ENCODE data around the gene AGTPBP1. TPM values are rescaled to one million over a fixed set of nuclear protein-coding genes. Genes with fewer than 3 reads are reported as not detected.
A peak's percentile ranks its signal among the peaks of the same experiment; 100 is the strongest.

AGTPBP1 gene
- total RNA-seq, 4 donors from 2014 or later: 3.7 to 18.1 (median 11.4) TPM

GRCh38 chr9:85533538-85533937 lies 208.2 kb downstream of the AGTPBP1 start:
- no peaks in the 10 kb centered on the region for H3K36me3 ChIP-seq
- peaks cover 0 to 83% (median 0%) of the 10 kb centered on the region in 4 donors for H3K27me3 ChIP-seq
- no peak for DNase-seq
- no peak overlapping the region for H3K27ac ChIP-seq
- no peaks in the 10 kb centered on the region for H3K4me1 ChIP-seq
- H3K4me3 ChIP-seq: no peak overlapping the region
- intact Hi-C loops (cut with DNase I): no loop called here
- TF ChIP-seq, protein P1, sequence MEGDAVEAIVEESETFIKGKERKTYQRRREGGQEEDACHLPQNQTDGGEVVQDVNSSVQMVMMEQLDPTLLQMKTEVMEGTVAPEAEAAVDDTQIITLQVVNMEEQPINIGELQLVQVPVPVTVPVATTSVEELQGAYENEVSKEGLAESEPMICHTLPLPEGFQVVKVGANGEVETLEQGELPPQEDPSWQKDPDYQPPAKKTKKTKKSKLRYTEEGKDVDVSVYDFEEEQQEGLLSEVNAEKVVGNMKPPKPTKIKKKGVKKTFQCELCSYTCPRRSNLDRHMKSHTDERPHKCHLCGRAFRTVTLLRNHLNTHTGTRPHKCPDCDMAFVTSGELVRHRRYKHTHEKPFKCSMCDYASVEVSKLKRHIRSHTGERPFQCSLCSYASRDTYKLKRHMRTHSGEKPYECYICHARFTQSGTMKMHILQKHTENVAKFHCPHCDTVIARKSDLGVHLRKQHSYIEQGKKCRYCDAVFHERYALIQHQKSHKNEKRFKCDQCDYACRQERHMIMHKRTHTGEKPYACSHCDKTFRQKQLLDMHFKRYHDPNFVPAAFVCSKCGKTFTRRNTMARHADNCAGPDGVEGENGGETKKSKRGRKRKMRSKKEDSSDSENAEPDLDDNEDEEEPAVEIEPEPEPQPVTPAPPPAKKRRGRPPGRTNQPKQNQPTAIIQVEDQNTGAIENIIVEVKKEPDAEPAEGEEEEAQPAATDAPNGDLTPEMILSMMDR (IDR thresholded peaks at IDR 0.05): no peak
- no peak for TF ChIP-seq POLR2A (IDR thresholded peaks at IDR 0.05)
- H3K9me3 ChIP-seq: no peaks in the 10 kb centered on the region
- 92 to 93% methylated on average over 4 of the region's 4 CpGs for WGBS, 2 donors

DNA sequence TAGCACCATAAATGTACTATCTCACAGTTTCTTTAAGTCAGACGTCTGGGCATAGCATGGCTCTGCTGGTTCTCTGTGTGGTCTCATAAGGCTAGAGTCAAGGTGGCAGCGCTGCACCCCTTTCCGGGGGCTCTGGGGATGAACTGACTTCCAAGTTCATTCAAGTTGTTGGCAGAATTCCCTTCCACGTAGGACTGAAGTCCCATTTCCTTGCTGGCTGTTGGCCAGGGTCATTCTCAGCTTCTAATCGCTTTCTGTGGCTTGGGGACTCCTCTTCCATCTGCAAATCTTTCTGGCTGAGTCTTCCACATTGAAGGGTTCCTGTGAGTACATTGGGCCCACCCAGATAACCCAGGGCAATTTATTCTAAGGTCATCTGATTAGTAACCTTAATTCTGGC lies 211.0 kb downstream of the AGTPBP1 start:
- no peaks in the 10 kb centered on the region for H3K36me3 ChIP-seq
- peaks cover 0 to 95% (median 0%) of the 10 kb centered on the region in 4 donors for H3K27me3 ChIP-seq
- WGBS, 2 donors: 70 to 78% methylated on average over 3 to 5 of the region's 5 CpGs
- no peaks in the 10 kb centered on the region for H3K9me3 ChIP-seq
- intact Hi-C loops (cut with DNase I): no loop called here
- H3K27ac ChIP-seq: no peak overlapping the region
- no peak overlapping the region for H3K4me3 ChIP-seq
- no peak for DNase-seq
- TF ChIP-seq, protein P1 (IDR thresholded peaks at IDR 0.05): no peak
- TF ChIP-seq POLR2A (IDR thresholded peaks at IDR 0.05): no peak
- no peaks in the 10 kb centered on the region for H3K4me1 ChIP-seq

- no peaks in the 10 kb centered on the region for H3K9me3 ChIP-seq
- no peaks in the 10 kb centered on the region for H3K4me1 ChIP-seq
- no peak overlapping the region for H3K4me3 ChIP-seq
- 77 to 81% methylated on average over 2 to 3 of the region's 4 CpGs for whole genome bisulfite sequencing, 2 donors
- intact Hi-C loops (cut with DNase I): no loop called here
- TF ChIP-seq, protein P1 (IDR thresholded peaks at IDR 0.05): no peak
- TF ChIP-seq POLR2A (IDR thresholded peaks at IDR 0.05): no peak
- no peaks in the 10 kb centered on the region for H3K36me3 ChIP-seq
- H3K27ac ChIP-seq: peak overlapping the region in 2 of 4 donors; percentile 7 to 33
- DNase-seq: no peak
- peaks cover 0 to 95% (median 0%) of the 10 kb centered on the region in 4 donors for H3K27me3 ChIP-seq
Measured at GRCh38 chr9:85528607-85529006, 213.1 kb downstream of the AGTPBP1 start.

DNA sequence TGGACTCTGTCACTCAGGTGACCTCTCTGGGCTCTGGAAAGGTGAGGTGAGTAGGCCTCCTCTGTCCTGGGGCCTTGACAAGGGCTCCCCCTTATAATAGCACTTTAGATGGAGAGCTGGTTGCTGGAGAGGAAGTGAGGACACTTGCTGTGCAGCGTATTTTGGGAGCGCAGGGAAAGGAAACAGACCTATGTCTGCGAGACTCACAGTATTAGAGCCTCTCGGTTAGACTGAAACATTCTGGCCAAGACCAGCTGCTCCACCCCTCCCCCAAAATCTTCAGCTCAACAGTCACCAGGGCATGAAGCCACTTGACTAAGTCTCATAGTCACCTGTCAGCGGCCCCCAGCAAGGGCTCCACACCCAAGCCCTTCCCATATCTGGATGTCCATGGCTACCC lies 213.6 kb downstream of the AGTPBP1 start:
- Histone ChIP-seq H3K36me3 (no peaks in the 10 kb centered on the region), H3K4me1 (peaks cover 0 to 2% (median 0%) of the 10 kb centered on the region in 3 donors), H3K9me3 (no peaks in the 10 kb centered on the region), H3K4me3 (no peak overlapping the region), H3K27ac (peak overlapping the region in 2 of 4 donors; percentile 7 to 33), H3K27me3 (peaks cover 0 to 95% (median 0%) of the 10 kb centered on the region in 4 donors)
- WGBS, 2 donors: 86 to 100% methylated on average over 1 of the region's 5 CpGs
- intact Hi-C loops (cut with DNase I): no loop called here
- no peak for DNase-seq
- TF ChIP-seq POLR2A (IDR thresholded peaks at IDR 0.05): no peak
- TF ChIP-seq, protein P1 (IDR thresholded peaks at IDR 0.05): no peak

GRCh38 chr9:85527331-85528020 lies 214.3 kb downstream of the AGTPBP1 start:
- H3K9me3 ChIP-seq: no peaks in the 10 kb centered on the region
- H3K36me3 ChIP-seq: no peaks in the 10 kb centered on the region
- H3K4me3 ChIP-seq: no peak overlapping the region
- H3K27me3 ChIP-seq: peaks cover 0 to 95% (median 0%) of the 10 kb centered on the region in 4 donors
- peak overlapping the region in 1 of 4 donors; percentile 33 for H3K27ac ChIP-seq
- no peak for TF ChIP-seq POLR2A (IDR thresholded peaks at IDR 0.05)
- TF ChIP-seq, protein P1 (IDR thresholded peaks at IDR 0.05): no peak
- intact Hi-C loops (cut with DNase I): no loop called here
- DNase-seq: no peak
- 67 to 78% methylated on average over 4 of the region's 4 CpGs for WGBS, 2 donors
- peaks cover 0 to 9% (median 0%) of the 10 kb centered on the region in 3 donors for H3K4me1 ChIP-seq
